GOT3 (cell line): ENCODE measurements around the gene NR0B2.
A peak's percentile ranks its signal among the peaks of the same experiment; 100 is the strongest.

Source experiments
- DNase-seq: peaks from one replicate; lab custom pipeline; 2025; ENCODE audit warnings: mixed read lengths; lab: John Stamatoyannopoulos, UW

The NR0B2 gene

DNA sequence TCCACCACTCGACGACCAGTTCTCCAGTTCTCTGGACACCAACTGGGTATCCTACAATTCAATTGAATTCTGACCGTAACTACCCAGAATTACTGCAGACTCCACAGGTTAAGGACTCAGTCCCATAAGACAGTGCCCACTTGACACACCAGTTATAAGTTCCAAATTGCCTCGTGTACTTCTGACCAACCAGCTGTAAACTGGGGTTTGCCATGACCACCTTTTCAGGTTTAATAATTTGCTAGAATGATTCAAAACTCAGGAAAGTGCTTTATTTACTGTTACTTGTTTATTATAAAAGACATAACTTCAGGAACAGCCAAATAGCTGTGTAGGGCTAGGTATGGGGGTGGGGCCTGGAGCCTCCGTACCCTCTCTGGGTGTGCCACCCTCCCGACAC is 23.0 kb upstream of the NR0B2 start:
- DNase-seq = no peak

DNA sequence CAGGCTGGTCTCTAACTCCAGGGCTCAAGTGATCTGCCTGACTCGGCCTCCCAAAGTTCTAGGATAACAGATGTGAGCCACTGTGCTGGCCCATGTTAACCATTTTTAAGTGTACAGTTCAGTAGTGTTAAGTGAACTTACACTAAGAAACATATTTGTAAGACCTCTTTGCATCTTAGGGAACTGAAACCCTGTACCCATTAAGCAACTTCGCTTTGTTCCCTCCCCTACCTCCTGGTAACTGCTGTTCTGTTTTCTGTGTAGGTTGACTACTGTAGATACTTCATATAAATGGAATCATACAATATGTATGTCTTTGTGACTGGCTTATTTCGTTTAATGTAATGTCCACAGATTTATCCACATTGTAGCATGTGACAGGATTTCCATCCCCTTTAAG is 18.8 kb upstream of the NR0B2 start:
- no peak for DNase-seq

DNA sequence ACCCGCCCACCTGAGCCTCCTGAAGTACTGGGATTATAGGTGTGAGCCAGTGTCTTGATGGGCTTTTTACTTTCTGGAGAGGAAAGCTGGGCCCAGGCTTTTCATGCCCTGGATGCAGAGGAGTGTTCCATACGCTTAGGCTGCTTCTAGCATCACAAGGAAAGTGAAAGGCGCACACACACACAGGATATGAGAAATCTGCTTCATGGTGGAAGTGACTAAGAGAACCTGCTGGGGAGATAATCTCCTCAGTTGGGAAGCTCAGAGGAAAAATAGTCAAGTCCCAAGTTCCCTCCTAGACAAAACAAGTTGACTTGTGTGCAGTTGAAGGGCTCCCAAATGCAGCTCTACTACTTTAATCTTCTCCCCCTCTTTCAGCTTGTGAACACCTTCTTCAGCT is 9.9 kb upstream of the NR0B2 start:
- DNase-seq = no peak

DNA sequence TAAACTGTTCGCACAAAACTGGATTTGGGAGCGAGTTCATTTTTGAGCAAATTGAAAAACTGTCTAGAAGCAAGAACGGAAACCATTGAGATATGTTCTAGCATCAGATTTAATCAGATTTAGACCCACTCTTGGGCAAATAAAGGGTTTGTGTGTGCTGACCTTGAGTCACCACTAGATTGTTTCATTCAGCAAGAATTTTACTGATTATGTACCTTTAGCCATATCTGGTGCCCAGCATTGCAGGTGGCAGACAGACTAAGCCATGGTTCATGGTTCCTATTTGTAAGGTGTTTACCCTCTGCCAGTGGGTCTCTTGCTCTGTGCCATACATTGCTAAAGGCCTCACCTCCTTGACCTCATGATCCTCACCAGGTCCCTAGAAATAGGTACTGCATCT is 9.1 kb upstream of the NR0B2 start:
- DNase-seq = no peak

DNA sequence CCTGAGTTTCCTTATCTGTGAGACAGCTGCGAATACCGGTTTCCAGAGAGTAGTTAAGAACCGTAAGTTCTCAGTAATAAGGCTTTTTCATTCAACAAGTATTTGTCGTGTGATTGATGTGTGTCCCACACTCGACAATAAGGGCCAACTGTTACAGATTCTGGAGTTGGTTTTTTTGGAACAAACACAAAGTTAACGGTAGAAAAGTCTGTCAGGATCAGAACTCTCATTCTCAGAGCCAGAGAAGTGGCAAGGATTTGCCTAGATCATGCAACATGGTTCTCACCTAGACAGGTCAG is 8.6 kb upstream of the NR0B2 start:
- DNase-seq = no peak

DNA sequence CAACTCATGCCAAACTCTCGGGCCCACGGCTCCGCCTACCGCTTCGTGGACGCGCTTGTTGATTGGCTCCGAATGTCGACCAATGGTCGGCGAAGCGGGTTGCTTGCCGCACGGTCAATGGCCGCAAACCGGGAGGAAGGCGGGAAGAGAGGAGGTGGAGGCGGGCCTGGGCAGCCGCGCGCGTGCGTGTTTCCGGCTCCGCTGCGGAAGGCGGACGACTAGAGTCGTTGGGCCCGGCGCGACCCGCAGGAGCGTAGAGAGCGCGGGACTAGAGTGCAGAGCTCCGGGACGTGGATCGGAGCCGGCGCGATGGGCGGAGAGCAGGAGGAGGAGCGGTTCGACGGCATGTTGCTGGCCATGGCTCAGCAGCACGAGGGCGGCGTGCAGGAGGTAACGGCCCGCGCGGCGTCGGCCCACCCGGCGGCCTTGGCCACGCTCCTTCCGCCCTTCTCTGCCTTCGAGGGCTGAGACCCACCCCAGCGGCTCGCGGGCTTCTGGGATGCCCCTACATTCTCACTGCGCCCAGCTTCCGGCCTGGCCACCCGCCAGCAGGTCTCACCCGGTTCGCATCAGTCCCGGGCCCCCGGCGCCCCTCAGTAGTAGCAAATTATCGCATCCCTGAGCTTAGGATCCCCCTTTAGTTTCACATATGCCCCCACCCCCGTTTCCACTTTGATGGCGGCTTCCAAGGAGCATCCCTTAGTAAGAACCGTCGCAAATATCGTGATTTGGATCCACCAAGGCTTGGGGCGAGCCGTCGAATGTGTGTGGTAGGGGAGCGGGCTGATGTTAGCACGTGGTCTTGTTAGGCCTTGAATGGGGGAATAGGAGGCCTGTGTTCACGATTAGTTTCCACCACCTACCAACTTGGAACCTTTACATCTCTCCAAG is 8.0 kb upstream of the NR0B2 start, which contains the start of gene NUDC:
Gene NUDC (plus strand): TSS at position 204 of the 891 bp plus-strand sequence. CDS start 106 bp downstream, at position 310.
- DNase-seq = peak; percentile 80

DNA sequence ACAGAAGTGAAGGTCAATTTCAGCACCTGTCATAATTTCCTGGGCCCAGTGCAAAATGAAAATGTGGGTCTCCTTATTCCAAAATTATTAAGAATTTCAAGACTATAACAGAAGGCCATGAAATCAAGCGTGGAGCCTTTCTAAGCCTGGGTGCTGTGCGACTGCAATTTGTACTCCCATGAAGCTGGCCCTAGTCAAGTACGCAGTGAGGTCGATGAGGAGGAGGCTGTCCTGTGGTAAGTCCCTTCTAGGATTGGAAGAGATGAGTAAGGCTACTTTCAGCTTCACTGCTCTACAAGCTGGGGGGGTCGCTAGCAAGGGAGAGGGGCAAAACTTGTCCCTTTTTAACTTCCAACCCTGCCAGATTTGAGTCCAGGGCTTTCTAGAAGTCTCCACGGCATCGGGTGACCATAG is 7.4 kb upstream of the NR0B2 start:
- DNase-seq = no peak

DNA sequence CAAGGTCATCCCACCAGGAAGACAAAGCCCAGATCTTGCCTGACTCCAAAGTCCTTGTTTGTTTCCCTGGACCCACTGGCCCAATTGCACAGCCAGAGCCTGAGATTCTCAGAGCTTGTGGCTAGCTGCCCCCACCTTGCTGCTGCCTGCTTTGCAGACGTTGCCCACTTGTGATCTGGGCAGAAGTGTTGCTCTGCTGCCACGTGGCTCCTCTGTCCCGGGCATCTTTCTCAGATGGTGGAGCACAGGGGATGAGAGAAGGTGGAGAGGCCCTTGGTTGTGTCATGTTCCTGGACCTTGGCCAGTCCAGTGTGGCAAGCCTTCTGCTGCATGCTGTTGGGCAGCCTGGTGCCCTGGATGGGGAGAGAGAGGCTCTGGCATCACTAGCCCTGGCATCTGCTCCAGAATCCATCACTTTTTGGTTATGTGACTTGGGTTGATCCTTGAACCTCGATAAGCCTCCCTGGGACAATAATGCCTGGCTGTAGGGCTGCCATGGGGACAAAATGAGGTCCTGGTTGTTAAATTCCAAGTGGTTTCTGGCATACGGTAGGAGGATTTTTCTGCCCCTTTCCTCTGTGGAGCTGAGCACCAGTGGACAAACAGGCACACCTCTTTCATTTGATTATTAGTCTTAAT is 1.5 kb upstream of the NR0B2 start:
- no peak for DNase-seq

DNA sequence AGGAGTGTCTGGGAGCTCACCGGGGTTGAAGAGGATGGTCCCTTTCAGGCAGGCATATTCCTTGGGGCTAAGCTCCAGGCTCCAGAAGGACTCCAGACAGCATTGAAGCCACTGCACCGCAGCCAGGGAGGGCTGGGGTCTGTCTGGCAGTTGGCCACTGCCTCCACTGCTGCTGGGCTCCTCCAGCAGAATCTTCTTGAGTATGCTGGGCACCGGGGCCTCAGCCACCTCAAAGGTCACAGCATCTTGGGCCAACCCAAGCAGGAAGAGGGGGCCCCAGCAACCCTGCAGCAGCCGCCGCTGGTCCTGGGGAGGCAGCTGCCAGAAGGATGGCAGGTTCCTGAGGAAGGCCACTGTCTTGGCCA is 404 bp downstream of the NR0B2 start:
- DNase-seq = no peak

DNA sequence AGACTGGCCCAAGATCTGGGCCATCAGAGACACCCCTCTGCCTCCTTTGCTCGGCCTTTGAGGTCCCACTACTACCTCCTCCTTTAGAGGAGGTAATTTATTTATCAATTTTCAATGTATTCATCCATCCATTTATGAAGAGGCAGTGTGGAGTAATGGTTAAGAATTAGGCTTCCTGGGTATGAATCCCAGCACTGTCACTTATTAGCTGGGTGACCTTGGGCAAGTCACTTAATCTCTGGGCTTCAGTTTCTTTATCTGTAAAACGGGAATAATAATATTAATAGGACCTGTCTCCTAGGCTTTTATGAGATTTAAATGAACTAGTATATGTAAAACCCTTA is 1.7 kb downstream of the NR0B2 start:
- DNase-seq = no peak

DNA sequence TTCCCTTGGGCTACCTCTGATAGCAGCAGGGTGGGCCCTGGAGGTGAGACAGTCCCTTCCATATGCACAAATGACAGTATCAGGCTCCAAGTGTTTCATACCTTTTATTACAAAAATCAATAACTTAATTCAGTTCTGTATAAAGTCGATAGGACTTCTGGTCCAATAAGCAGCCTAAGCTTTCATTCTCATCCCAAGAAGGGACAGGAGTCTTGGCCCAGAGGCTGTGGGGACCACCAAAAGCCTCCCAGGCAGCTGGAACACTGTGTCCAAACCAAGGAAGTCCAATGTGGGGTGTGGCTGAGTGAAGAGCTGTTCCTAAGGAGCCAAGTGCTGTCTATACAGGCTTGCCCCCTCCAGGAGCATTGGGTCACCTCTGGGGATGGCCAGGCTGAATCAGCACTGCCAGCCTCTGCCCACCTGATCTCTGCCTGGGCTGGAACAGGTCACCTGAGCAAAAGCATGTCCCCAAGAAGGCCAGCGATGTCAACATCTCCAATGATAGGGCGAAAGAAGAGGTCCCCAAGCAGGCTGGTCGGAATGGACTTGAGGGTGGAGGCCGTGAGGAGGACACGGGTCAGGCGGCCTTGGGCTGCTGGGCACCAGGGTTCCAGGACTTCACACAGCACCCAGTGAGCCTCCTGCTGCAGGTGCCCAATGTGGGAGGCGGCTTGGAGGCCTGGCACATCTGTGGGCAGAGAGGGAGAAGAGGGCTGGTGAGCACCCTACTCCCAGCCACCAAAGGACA is 2.2 kb downstream of the NR0B2 start:
- DNase-seq = no peak

DNA sequence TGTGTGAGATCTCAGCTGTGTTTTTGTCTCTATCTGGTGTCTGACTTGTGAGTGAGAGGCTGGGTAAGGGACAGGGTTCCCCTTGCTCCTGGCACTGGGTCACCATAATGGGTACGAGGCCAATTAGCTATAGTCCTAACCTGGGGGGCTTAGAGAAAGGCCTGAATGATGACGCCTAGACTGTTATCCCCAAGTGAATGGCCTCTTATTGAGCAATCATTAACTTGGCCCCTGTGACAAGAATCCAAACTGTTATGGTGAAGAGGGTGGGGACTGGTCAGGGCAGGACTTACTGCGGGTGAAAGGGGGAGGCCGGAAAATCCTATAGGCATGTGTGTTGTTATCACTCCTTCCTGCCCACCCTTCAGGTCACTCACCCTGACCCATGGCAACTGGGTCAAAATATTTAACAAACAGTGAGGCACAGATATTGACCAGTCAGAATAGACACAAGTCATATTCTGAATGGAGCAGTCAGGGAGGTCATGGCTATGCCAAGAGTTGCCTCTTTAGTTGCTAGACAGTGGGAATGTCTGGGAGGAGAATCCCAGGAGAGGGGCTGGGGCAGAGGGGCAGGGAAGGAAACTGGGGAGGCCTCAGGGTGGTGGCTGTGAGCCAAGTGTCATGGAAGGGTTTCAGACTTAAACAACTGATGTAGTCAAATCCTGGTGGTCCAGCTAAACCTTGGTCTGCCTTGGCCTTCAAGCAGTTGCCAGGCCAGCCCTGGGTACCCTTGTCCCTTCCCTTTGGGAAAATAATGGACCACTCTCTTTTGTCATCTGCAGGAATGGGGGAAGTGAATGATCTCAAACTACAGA is 3.2 kb downstream of the NR0B2 start:
- DNase-seq = no peak

DNA sequence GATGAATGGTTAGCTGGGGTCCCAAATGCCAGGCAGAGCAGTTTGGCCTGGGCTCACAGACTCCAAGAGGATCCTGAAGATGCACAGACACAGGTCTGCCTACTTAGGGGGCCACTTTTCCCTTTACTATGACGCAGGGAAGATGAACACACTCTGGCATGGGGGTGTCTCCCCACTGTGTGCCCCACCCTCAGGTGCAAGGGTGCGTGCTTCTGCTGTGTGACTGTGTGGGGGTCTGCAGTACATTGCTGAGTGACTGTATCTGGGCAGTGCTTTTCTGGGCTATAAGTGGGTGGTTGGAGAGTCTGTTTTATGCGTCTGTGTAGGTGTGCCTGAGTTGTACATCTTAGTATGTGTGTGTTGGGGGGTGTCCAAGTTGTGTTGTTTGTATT is 3.8 kb downstream of the NR0B2 start:
- no peak for DNase-seq

DNA sequence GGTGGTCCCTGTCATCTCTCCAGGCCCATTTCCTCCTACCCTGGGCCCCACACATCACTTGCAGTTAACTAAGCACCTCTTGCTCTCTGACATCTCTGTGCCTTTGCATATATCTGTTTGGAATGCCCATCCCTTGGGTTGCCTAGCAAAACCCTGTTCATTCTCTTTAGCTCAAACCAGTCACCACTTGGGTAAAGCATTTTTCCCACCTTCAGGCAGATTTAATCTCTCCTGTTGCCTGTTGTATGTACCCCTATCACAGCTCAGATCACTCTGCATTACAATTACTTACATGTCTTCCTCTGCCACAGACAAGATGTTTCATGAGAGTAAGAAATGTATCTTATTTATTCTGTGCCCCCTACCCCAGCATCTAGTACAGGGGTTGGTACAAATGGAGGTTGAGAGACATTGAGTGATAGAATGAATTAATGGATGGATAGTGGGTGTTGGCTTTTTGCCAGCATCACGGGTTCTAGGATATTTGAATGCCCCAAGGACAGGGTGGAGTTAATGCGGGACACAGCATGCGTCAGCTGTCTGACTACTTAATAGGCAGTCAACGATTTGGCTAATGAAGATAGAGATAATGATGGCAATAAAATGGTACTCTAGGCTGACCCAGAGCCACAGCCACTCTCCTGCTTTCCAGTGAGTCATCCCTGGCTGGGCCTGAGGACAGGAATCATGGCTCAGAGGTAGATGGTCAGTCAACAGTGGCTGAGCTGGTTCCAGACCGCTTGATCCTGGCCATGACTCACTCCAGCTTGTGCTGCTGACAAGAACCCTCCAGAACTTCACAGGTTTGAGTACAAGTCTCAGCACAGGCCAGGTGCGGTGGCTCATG is 6.5 kb downstream of the NR0B2 start:
- no peak for DNase-seq

DNA sequence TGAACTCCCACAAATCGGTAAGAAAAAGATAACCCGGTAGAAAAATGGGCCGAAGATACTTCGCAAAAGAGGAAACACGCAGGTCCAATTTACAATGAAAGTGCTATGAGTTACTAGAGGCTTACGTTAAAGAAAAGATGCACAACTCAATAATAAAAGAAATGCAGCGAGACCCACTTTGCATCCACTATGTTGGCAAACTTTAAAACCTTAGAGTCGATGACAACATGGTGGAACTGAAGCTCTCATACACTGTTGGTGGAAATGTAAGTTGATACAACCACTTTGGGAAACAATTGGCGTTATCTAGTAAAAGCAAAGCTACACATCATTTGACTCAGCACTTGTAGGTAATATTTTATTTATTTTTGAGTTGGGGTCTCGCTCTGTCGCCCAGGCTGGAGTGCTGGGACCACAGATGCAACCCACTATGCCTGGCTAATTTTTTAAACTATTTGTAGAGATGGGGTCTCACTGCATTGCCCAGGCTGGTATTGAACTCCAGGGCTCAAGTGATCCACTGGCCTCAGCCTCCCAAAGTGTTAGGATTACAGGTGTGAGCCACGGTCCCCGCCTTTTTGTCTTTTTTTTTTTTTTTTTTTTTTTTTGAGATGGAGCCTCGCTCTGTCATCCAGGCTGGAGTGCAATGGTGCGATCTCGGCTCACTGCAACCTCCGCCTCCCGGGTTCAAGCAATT is 12.8 kb downstream of the NR0B2 start:
- DNase-seq = no peak

DNA sequence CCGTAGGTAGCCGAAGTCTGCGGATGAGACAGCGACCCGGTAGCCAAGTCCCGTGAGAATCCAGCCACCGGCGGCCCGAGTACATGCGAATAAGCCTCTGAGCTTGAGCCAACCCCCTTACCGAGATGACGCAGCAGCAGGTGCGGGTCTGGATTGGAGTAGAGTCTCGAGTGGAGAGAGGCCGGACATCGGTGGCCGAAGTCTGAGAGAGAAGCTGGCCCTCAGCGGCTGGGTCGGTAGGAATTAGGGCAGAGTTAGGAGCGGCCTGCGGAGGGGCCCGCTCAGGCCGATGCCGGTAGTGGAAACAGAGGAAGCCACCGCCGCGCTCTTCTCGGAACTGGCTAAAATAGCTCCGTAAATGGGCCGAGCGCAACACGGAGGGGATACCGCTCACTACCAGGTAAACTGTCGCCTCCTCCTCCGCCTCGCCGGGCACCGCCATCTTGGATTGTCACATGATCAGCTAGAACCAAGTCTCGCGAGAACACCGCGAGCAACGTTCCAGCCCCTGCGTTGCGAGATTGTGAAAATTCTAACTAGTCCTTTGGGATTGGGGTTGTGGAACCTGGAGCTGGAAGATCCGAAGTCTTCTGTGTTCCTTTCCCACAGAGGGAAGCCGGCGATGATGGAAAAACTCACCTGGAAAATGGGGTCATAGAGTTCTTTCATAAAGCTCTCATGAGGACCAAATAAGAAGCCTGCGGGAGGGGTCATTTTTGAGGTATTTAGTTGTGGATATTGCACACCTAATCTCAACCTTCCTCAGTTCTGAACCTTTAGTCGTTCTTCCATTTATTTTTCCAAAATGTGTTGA is 13.6 kb downstream of the NR0B2 start, which contains the start of gene GPATCH3:
Gene GPATCH3 (minus strand): TSS at position 467 of the 814 bp plus-strand sequence. CDS start 25 bp downstream, at position 442.
- peak; percentile 72 for DNase-seq

DNA sequence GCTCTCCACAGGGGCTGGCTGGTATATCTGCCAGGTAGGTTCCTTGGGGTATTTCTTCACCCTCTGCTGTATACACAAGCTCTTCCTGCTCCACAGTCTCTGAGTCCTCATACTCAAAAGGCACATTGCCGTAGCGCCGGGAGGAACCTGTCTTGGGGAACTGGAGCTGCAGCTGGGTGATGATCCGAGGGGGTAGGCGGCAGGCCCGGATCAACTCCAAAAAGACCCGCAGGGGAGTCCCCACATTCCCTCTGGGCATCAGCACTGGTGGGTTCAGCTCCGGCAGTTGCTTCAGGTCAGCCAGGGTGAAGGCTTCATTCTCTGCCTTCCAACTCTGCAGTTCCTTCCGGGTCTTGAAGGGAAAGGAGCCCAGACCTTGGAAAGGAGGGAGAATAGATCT is 16.4 kb downstream of the NR0B2 start:
- DNase-seq = no peak

DNA sequence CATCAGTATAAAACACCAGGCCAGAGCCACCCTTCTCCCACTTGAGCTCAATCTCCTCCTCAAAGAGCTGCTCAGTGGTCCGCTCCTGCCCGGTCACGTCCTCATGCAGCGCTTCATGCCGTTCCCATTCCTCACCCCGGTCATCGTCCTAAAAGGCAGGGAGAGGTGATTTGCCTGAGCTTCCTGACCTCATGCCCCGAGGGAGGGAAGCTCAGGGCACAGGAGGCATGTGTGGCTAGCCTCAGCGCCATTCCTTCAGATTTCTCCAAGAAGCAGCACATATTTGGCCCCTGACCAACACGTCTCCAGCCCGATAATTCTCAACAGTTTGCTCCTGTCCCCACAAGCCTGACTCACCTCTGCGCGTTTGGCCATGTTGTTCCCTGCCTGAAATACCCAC is 19.5 kb downstream of the NR0B2 start:
- no peak for DNase-seq

DNA sequence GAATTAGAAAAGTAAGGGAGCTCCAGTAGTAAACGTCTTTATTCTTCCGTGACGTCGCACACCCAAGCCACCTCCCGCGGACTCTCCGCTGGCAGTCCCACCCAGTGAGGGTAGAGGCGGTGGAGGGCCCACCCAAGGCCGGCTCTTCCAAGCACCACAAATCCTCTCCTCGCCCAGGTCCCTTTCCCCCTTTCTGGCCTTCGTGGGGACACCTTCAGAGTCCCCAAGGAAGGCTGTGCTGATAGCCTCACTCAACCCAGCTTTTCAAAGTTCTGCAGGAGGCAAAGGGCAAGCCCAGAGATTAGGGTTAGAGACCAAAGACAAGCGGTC is 23.3 kb downstream of the NR0B2 start:
- DNase-seq = no peak
